ENCODE results near the gene RASL11A.

RASL11A gene

DNA sequence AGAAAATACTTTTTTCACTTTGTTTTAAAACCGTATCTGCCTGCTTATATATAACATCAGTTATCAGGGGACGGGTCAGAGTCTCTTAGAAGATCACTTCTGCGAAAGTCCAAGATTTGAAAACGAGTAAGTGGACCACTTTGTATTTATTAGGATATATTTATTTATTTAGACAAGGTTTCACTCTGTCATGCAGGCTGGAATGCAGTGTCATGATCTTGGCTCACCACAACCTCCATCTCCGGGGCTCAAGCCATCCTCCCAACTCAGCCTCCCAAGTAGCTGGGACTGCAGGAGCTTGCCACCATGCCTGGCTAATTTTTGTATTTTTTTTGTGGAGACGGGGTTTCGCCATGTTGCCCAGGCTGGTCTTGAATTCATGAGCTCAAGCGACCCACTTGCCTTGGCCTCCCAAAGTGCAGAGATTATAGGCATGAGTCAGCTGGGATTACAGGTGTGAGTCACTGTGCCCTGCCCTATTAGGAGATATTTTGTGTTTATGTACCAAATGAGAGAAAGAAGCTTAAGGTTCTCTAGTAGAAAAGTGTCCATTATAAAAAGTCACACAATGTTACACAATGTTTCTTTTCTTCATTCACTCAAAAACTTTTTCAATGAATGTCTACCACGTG lies 39.5 kb downstream of the RASL11A start:
- TF ChIP-seq ZNF70 (CRISPR knock-in tag; IDR thresholded peaks at IDR 0.05) (no peak), PPARA (CRISPR knock-in tag; IDR thresholded peaks at IDR 0.05; ENCODE audit: borderline replicate concordance) (no peak), TCF4 (CRISPR knock-in tag; IDR thresholded peaks at IDR 0.05; ENCODE audit: borderline replicate concordance) (no peak), GLIS3 (CRISPR knock-in tag; IDR thresholded peaks at IDR 0.05) (no peak), ZNF565 (CRISPR knock-in tag; conservative IDR thresholded peaks at IDR 0.05; ENCODE audit: low read depth) (no peak), TOX (CRISPR knock-in tag; IDR thresholded peaks at IDR 0.05; ENCODE audit: borderline replicate concordance) (no peak), BACH2 (CRISPR knock-in tag; IDR thresholded peaks at IDR 0.05; ENCODE audit: borderline replicate concordance) (no peak), ZFP30 (CRISPR knock-in tag; IDR thresholded peaks at IDR 0.05) (no peak), ZNF8 (CRISPR knock-in tag; IDR thresholded peaks at IDR 0.05) (no peak), PATZ1 (CRISPR knock-in tag; IDR thresholded peaks at IDR 0.05; ENCODE audit: borderline replicate concordance) (no peak), ISL1 (CRISPR knock-in tag; IDR thresholded peaks at IDR 0.05) (no peak), SNAI2 (CRISPR knock-in tag; IDR thresholded peaks at IDR 0.05) (no peak), CREB5 (CRISPR knock-in tag; IDR thresholded peaks at IDR 0.05; ENCODE audit: low read depth) (no peak), ZFP3 (CRISPR knock-in tag; IDR thresholded peaks at IDR 0.05) (no peak), OSR1 (CRISPR knock-in tag; IDR thresholded peaks at IDR 0.05) (no peak), ZC3H10 (CRISPR knock-in tag; IDR thresholded peaks at IDR 0.05) (no peak)
- TF ChIP-seq, protein P1, sequence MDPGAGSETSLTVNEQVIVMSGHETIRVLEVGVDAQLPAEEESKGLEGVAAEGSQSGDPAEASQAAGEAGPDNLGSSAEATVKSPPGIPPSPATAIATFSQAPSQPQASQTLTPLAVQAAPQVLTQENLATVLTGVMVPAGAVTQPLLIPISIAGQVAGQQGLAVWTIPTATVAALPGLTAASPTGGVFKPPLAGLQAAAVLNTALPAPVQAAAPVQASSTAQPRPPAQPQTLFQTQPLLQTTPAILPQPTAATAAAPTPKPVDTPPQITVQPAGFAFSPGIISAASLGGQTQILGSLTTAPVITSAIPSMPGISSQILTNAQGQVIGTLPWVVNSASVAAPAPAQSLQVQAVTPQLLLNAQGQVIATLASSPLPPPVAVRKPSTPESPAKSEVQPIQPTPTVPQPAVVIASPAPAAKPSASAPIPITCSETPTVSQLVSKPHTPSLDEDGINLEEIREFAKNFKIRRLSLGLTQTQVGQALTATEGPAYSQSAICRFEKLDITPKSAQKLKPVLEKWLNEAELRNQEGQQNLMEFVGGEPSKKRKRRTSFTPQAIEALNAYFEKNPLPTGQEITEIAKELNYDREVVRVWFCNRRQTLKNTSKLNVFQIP (CRISPR knock-in tag; IDR thresholded peaks at IDR 0.05; ENCODE audit: borderline replicate concordance, low read depth) = no peak
- no peak for ATAC-seq

DNA sequence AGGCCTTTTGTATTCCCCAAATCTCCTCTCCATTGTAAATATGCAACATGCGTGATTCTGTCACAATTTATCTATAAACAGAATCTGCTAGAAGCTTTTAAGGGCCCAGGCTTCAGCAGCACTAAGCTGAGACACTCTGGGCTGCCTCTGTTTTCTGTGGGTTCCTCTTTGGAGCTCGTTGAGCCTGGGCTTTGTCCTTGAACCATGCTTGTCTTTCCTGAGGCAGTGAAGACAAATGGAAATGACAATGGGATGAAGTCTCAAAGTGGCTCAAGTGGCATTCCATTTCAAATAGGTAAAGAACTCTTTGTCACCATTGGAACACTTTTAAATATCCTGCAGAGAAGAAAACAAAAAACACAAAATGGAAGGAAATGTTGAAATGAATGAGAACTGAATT lies 40.3 kb downstream of the RASL11A start:
- ATAC-seq = no peak
- TF ChIP-seq GLIS3 (CRISPR knock-in tag; IDR thresholded peaks at IDR 0.05) = no peak
- TF ChIP-seq ISL1 (CRISPR knock-in tag; IDR thresholded peaks at IDR 0.05) = no peak
- no peak for TF ChIP-seq ZNF70 (CRISPR knock-in tag; IDR thresholded peaks at IDR 0.05)
- TF ChIP-seq ZNF8 (CRISPR knock-in tag; IDR thresholded peaks at IDR 0.05) = no peak
- TF ChIP-seq ZNF565 (CRISPR knock-in tag; conservative IDR thresholded peaks at IDR 0.05; ENCODE audit: low read depth) = no peak
- TF ChIP-seq RARB (CRISPR knock-in tag; IDR thresholded peaks at IDR 0.05) = no peak
- TF ChIP-seq PPARA (CRISPR knock-in tag; IDR thresholded peaks at IDR 0.05; ENCODE audit: borderline replicate concordance) = no peak
- no peak for TF ChIP-seq ZFP30 (CRISPR knock-in tag; IDR thresholded peaks at IDR 0.05)
- no peak for TF ChIP-seq ESRRG (CRISPR knock-in tag; IDR thresholded peaks at IDR 0.05)
- no peak for TF ChIP-seq OSR1 (CRISPR knock-in tag; IDR thresholded peaks at IDR 0.05)

DNA sequence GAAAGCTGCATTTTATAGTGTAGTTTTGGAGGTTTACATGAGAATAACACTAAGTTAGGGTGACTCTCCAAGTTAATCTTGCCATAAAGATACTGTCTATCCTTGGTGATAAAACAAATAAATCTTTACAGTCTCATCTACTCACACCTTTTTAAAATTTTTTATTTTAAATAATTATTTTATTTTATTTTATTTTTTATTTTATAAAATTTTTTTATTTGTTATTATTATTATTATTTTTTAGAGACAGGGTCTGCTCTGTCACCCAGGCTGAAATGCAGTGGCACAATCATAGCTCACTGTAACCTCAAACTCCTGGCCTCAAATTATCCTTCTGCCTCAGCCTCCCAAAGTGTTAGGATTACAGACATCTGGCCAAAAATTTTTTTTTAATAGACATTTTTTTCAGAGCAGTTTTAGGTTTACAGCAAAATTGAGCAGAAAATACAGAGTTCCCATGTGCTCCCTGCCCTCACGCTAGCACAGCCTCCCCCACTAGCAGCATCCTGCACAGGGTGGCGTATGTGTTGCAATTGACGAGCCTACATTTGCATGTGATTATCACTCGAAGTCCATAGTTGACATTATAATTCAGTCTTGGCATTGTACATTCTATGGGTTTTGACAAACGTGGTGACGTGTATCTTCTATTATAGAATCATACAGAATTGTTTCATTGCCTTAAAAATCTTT lies 41.0 kb downstream of the RASL11A start:
- ATAC-seq = no peak
- TF ChIP-seq PATZ1 (CRISPR knock-in tag; IDR thresholded peaks at IDR 0.05; ENCODE audit: borderline replicate concordance) = no peak
- no peak for TF ChIP-seq SNAI2 (CRISPR knock-in tag; IDR thresholded peaks at IDR 0.05)
- no peak for TF ChIP-seq TOX (CRISPR knock-in tag; IDR thresholded peaks at IDR 0.05; ENCODE audit: borderline replicate concordance)
- no peak for TF ChIP-seq ZFP30 (CRISPR knock-in tag; IDR thresholded peaks at IDR 0.05)
- TF ChIP-seq RARB (CRISPR knock-in tag; IDR thresholded peaks at IDR 0.05) = no peak
- TF ChIP-seq PPARA (CRISPR knock-in tag; IDR thresholded peaks at IDR 0.05; ENCODE audit: borderline replicate concordance) = no peak
- TF ChIP-seq ZNF70 (CRISPR knock-in tag; IDR thresholded peaks at IDR 0.05) = no peak
- TF ChIP-seq ISL1 (CRISPR knock-in tag; IDR thresholded peaks at IDR 0.05) = no peak
- no peak for TF ChIP-seq ARNTL (CRISPR knock-in tag; IDR thresholded peaks at IDR 0.05; ENCODE audit: borderline replicate concordance, low read depth)
- TF ChIP-seq ZFP3 (CRISPR knock-in tag; IDR thresholded peaks at IDR 0.05) = no peak
- no peak for TF ChIP-seq ZC3H10 (CRISPR knock-in tag; IDR thresholded peaks at IDR 0.05)
- TF ChIP-seq CREB5 (CRISPR knock-in tag; IDR thresholded peaks at IDR 0.05; ENCODE audit: low read depth) = no peak
- TF ChIP-seq CSRNP3 (CRISPR knock-in tag; IDR thresholded peaks at IDR 0.05) = no peak
- no peak for TF ChIP-seq BACH2 (CRISPR knock-in tag; IDR thresholded peaks at IDR 0.05; ENCODE audit: borderline replicate concordance)
- TF ChIP-seq GLIS3 (CRISPR knock-in tag; IDR thresholded peaks at IDR 0.05) = no peak

All from SK-N-SH treated with all-trans-retinoic acid at 6 μM for 48 hours (cell line).